Pancreas (tissue), 10 donors: ENCODE measurements around the gene ANO9. TPM values are rescaled to one million over a fixed set of nuclear protein-coding genes. Genes with fewer than 3 reads are reported as not detected.
"Not testable (repeated sequence)": the region's sequence is repeated elsewhere in the genome, so short reads cannot be mapped to it uniquely, and the experiment has no call there.

ENCODE experiments used
- ATAC-seq, 4 donors: fragments of 200-7000 bp; cut with Tn5 transposase; one replicate each; pipeline versions ENCODE4 v1.8.0 to v1.9.1; 2020; ENCODE audit warnings: mild to moderate bottlenecking in 4 of 4, moderate library complexity in 4 of 4
- DNase-seq, 6 donors: peaks; one replicate each; pipeline ENCODE4 v3.0.0-alpha.2; 2020
- FAIRE-seq: peaks from 2 replicates; lab custom pipeline; 2012; peaks lifted over from hg19 to GRCh38; lab: Jason Lieb, UNC
- H3K27ac ChIP-seq, 4 donors: fragments of 200-600 bp; sonication (generic); 1 replicate in 3 of 4; 2 replicates in 1 of 4; pipeline versions ENCODE4 v1.5.0 to v1.8.0; 2020
- H3K27me3 ChIP-seq, 4 donors: fragments of 200-600 bp; one replicate each; pipeline ENCODE4 v1.8.0; 2021
- H3K36me3 ChIP-seq, 3 donors: fragments of 200-600 bp; sonication (generic) in 1 of 3; one replicate each; pipeline versions ENCODE4 v1.5.0 to v1.8.0; 2020 to 2021
- H3K4me1 ChIP-seq, 3 donors: fragments of 200-600 bp; one replicate each; pipeline ENCODE4 v1.8.0; 2021
- H3K4me3 ChIP-seq, 4 donors: fragments of 200-600 bp; sonication (generic) in 2 of 4; one replicate each; pipeline versions ENCODE4 v1.5.0 to v1.8.0; 2020 to 2021
- H3K9me3 ChIP-seq, 4 donors: fragments of 200-600 bp; one replicate each; pipeline ENCODE4 v1.8.0; 2021
- WGBS, 2 donors: extraction: QIAGEN DNeasy Blood & Tissue Kit; methylation state at CpG; one replicate each; pipeline ENCODE4 v1.1.7; 2013; 5-methylcytosine and 5-hydroxymethylcytosine counted together
- intact Hi-C, 3 donors: fragments of 100-400 bp; cut with DNase I; formaldehyde crosslinking; loops; one replicate each; pipeline versions ENCODE4 v1.11.1 to v1.14.2; 2022
- polyA plus RNA-seq, 2 donors: library from polyadenylated mRNA; stranded (reverse); fragments of 200-250 nt; gene quantifications; one replicate each; pipeline ENCODE4 v1.2.3, GENCODE V29; 2013
- total RNA-seq, 6 donors: library from RNA; stranded (reverse); fragmentation: NEBNext Ultra II Directional in 4 of 6; extraction: Animal tissue kit (Norgen Biotek cat#: 25700) in 4 of 6; gene quantifications; one replicate each; pipeline versions ENCODE4 v1.2.1 to v1.2.4, GENCODE V29; 2021 to 2023
- TF ChIP-seq, protein P1 (sequence below), 4 donors: fragments of 200-600 bp; sonication (generic) in 3 of 4; IDR thresholded peaks; one replicate each; pipeline versions ENCODE4 v1.5.0 to v1.8.0; 2021; ENCODE audit warnings: antibody characterized with exemption in 4 of 4
- donor health status: healthy with polysubstance abuse.
- donor health status: DM: no; HTN: no; CAD: no; lungs with moderate emphysema.
- donor health status: DM: no; HTN: no; CAD: no.
- donor health status: control.
- donor health status: control.
- donor health status: Bipolar disorder and iron deficiency.
- donor health status: DM: yes; HTN: yes; CAD: no.
- donor health status: DM: no; HTN: no; CAD: no.
- donor health status: DM: no; HTN: no; CAD: no.
- donor health status: DM: yes; HTN: yes; CAD: no.

Gene ANO9
- total and polyA plus RNA-seq, 8 donors = 6.2 to 68.7 (median 14.9) TPM

DNA sequence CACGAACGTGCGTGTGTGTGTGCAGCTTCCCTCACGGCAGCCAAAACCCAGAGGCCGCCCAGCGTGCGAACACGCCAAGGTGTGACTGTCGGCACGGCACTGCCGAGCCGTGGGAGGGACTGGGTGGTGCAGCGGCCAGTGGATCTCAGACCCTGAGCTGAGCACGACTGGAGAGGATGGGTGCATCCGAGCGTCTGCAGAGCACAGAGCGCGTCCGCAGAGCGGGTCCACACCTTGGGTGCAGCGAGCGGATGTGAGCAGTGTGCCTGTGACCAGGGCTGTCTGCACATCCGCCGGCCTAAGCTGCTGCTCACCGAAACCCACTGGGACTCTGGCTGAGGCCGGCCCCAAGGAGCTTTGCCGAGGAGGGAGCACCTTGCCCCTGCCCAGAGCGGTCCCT is 31.0 kb upstream of the ANO9 start:
- Histone ChIP-seq H3K9me3 (no peaks in the 10 kb centered on the region), H3K4me3 (no peak overlapping the region), H3K4me1 (peaks cover 0 to 6% (median 0%) of the 10 kb centered on the region in 3 donors), H3K27me3 (no peaks in the 10 kb centered on the region), H3K36me3 (no peaks in the 10 kb centered on the region), H3K27ac (no peak overlapping the region)
- DNase-seq (peak in 3 of 6 donors; percentile 29 to 59 (median 51)), FAIRE-seq (no peak), ATAC-seq (no peak)
- TF ChIP-seq, protein P1, sequence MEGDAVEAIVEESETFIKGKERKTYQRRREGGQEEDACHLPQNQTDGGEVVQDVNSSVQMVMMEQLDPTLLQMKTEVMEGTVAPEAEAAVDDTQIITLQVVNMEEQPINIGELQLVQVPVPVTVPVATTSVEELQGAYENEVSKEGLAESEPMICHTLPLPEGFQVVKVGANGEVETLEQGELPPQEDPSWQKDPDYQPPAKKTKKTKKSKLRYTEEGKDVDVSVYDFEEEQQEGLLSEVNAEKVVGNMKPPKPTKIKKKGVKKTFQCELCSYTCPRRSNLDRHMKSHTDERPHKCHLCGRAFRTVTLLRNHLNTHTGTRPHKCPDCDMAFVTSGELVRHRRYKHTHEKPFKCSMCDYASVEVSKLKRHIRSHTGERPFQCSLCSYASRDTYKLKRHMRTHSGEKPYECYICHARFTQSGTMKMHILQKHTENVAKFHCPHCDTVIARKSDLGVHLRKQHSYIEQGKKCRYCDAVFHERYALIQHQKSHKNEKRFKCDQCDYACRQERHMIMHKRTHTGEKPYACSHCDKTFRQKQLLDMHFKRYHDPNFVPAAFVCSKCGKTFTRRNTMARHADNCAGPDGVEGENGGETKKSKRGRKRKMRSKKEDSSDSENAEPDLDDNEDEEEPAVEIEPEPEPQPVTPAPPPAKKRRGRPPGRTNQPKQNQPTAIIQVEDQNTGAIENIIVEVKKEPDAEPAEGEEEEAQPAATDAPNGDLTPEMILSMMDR (IDR thresholded peaks at IDR 0.05) = no peak
- intact Hi-C loops = no loop called here
- 94 to 95% methylated on average over 28 of the region's 28 CpGs for WGBS, 2 donors

DNA sequence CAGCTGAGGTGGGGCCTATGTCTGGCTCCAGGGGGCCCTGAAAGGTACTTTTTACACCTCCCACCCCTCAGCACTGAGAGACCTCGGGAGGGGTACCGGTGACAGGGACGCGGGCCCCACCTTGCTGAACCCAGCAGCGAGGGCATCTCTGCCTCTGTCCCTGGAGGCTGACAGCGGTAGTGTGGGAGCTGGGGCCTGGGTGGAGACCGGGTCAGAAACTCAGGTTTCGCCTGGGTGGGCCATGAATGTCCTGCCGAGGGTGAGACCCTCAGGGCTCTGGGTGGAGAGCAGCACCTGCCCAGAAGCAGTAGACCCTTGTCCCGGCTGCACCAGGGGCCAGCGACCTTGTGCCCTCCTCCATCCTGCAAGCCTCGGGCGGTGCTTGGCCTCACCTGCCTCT is 30.5 kb upstream of the ANO9 start:
- FAIRE-seq (no peak), ATAC-seq (no peak), DNase-seq (peak in 2 of 6 donors; percentile 24 to 52)
- Histone ChIP-seq H3K27ac (no peak overlapping the region), H3K36me3 (no peaks in the 10 kb centered on the region), H3K9me3 (no peaks in the 10 kb centered on the region), H3K4me3 (no peak overlapping the region), H3K27me3 (no peaks in the 10 kb centered on the region), H3K4me1 (peaks cover 0 to 6% (median 0%) of the 10 kb centered on the region in 3 donors)
- 92% methylated on average over 13 of the region's 13 CpGs for WGBS, 2 donors
- TF ChIP-seq, protein P1 (IDR thresholded peaks at IDR 0.05) = no peak
- intact Hi-C loops = no loop called here

DNA sequence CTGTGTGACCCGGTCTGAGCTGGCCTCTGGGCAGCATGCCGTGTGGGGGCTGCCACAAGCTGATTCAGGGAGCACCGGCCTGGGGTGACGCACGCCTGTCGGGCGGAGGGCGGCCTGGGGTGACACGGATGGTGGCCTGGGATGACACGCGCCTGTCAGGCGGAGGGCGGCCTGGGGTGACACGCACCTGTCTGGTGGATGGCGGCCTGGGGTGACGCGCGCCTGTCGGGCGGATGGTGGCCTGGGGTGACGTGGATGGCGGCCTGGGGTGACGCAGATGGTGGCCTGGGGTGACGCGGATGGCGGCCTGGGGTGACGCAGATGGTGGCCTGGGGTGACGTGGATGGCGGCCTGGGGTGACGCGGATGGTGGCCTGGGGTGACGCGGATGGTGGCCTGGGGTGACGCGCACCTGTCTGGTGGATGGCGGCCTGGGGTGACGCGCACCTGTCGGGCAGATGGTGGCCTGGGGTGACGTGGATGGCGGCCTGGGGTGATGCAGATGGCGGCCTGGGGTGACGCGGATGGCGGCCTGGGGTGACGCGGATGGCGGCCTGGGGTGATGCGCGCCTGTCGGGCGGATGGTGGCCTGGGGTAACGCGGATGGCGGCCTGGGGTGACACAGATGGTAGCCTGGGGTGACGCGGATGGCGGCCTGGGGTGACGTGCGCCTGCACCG is 29.8 kb upstream of the ANO9 start:
- Histone ChIP-seq H3K9me3 (no peaks in the 10 kb centered on the region), H3K36me3 (no peaks in the 10 kb centered on the region), H3K4me3 (no peak overlapping the region), H3K27me3 (no peaks in the 10 kb centered on the region), H3K27ac (no peak overlapping the region), H3K4me1 (peaks cover 0 to 6% (median 0%) of the 10 kb centered on the region in 3 donors)
- peak in 2 of 6 donors; percentile 21 to 78 for DNase-seq
- WGBS, 2 donors = 97 to 98% methylated on average over 59 to 61 of the region's 61 CpGs
- no peak for ATAC-seq
- intact Hi-C loops = no loop called here
- TF ChIP-seq, protein P1 (IDR thresholded peaks at IDR 0.05) = no peak
- FAIRE-seq = no peak

DNA sequence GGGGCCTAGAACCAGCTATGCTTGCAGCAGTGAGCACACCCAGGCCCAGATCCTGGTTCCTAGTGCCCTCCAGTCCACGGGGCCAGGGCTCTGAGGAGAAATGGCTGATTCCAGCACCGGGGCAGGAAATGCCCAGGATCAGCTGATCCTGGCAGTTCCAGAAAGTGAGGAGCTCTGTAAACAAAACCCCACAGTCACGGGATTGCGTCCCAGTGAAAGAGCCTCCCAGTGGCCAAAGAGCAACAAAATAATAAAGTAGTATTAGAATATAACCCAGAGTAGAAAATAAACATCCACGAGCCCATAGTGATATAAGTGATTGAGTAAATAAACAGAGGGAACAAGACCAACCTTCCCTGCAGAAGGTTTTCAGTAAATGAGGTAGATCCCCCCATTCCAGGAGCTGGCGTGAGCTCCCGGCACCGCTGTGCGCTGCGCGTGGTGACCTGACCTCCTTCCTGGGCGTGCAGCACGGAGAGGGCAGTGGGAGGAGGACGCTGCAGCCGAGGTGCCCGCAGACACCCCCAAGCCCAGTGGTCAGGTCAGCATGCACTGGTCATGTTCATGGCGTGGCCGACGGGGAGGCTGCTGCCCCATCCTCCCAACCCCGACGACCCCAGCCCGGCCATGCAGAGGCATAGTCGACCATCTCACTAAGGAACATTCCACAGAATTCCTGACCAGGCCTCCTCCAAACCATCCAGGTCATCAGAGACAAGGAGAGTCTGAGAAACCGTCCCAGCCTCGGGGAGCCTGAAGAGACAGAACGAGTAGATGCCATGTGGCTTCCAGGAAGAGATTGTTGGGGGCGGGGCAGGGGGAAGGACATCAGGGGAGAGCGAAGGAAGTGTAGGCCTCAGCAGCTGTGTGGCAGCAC is 28.1 kb upstream of the ANO9 start:
- FAIRE-seq = no peak
- TF ChIP-seq, protein P1 (IDR thresholded peaks at IDR 0.05) = peak in 1 of 4 donors; percentile 8
- WGBS, 2 donors = 71 to 74% methylated on average over 28 of the region's 28 CpGs

DNA sequence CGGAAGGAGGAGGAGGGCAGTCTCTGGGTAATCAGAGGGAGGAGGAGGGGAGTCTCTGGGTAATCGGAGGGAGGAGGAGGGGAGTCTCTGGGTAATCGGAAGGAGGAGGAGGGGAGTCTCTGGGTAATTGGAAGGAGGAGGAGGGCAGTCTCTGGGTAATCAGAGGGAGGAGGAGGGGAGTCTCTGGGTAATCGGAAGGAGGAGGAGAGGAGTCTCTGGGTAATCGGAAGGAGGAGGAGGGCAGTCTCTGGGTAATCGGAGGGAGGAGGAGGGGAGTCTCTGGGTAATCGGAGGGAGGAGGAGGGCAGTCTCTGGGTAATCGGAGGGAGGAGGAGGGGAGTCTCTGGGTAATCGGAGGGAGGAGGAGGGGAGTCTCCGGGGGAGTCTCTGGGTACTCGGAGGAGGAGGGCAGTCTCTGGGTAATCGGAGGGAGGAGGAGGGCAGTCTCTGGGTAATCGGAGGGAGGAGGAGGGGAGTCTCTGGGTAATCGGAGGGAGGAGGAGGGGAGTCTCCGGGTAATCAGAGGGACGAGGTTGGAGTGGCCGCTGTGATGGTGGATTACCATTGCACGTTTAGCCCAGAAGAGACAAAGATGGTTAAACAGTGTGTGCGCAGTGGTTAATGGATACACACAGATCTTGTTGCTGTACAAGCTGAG is 27.3 kb upstream of the ANO9 start:
- peak in 1 of 6 donors; percentile 3 for DNase-seq

More for the DNA sequence above, 28.1 kb upstream of the ANO9 start:
- Histone ChIP-seq H3K36me3 (no peaks in the 10 kb centered on the region), H3K27me3 (no peaks in the 10 kb centered on the region), H3K4me1 (peaks cover 0 to 6% (median 0%) of the 10 kb centered on the region in 3 donors), H3K4me3 (peak overlapping the region in 2 of 4 donors; percentile 4 to 8), H3K27ac (peak overlapping the region in 3 of 4 donors; percentile 49 to 73 (median 60)), H3K9me3 (no peaks in the 10 kb centered on the region)
- peak in 2 of 6 donors; percentile 32 to 50 for DNase-seq
- peak; percentile 57 to 93 (median 89) for ATAC-seq
- intact Hi-C loops = no loop called here

More for the DNA sequence above, 27.3 kb upstream of the ANO9 start:
- H3K36me3 ChIP-seq, H3K27me3 ChIP-seq, H3K4me1 ChIP-seq, H3K9me3 ChIP-seq, intact Hi-C loops, FAIRE-seq: not testable (repeated sequence)
- 43 to 44% methylated on average over 19 of the region's 19 CpGs for WGBS, 2 donors
- peak in 1 of 4 donors; percentile 15 for ATAC-seq
- H3K27ac ChIP-seq = peak overlapping the region in 3 of 4 donors; percentile 49 to 73 (median 60)
- H3K4me3 ChIP-seq = peak overlapping the region in 2 of 4 donors; percentile 4 to 8
